Activated CD8-positive, alpha-beta memory T cell treated with anti-CD3 and anti-CD28 coated beads for 48 hours (primary cell): ENCODE data around the gene EML1.

Source experiments
- DNase-seq, 3 experiments: peaks; one replicate each; pipeline ENCODE4 v3.0.0-alpha.2; 2020; ENCODE audit warnings: low read depth in 2 of 3, low spot score in 2 of 3

EML1 gene

GRCh38 chr14:99803106-99803775 lies 10.0 kb downstream of the EML1 start:
- no peak for DNase-seq

- DNase-seq, result no peak
These were observed 10.6 kb downstream of the EML1 start for GRCh38 chr14:99803803-99804202.

GRCh38 chr14:99805757-99806439 lies 12.7 kb downstream of the EML1 start:
- no peak for DNase-seq

GRCh38 chr14:99806836-99807235 lies 13.6 kb downstream of the EML1 start:
- no peak for DNase-seq

GRCh38 chr14:99807413-99808153 lies 14.4 kb downstream of the EML1 start:
- no peak for DNase-seq

DNA sequence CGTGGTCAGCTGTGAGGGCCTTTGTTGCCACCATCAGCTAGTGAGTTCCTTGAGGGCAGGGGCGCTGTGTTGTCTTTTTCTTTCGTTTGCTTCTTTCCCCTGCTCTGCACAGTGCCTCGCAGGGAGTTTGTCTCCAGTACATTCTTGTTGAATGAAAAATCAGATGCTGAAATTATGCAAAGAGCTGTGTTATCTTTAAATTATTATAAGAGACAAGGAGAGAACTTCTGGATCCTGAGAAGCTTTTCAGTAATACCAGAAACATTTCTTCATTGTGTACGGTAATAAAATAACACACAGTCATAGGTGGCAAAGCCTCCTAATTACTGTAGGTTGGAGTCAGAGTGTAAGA lies 14.9 kb downstream of the EML1 start:
- DNase-seq, result no peak

GRCh38 chr14:99808515-99808914 lies 15.3 kb downstream of the EML1 start:
- DNase-seq, result no peak

DNA sequence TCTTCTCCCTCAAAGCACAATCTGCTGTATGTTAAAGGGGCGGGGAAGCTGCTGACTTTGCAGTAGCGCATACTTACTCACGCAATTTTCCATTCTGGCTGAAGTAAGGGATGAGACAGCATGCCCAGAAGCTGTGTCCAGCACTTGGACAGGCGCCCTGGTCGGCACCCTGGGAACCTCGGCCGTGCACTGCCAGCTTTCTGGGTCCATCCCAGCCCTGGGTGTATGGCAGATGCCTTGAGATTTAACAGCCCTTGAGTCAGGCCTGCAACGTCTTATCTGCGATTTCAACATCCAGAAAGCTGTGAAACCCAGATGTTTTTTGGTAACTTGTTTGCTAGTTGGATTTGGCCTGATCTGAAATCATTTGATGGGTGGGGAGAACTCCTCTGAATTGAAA lies 16.1 kb downstream of the EML1 start:
- DNase-seq, result no peak

DNA sequence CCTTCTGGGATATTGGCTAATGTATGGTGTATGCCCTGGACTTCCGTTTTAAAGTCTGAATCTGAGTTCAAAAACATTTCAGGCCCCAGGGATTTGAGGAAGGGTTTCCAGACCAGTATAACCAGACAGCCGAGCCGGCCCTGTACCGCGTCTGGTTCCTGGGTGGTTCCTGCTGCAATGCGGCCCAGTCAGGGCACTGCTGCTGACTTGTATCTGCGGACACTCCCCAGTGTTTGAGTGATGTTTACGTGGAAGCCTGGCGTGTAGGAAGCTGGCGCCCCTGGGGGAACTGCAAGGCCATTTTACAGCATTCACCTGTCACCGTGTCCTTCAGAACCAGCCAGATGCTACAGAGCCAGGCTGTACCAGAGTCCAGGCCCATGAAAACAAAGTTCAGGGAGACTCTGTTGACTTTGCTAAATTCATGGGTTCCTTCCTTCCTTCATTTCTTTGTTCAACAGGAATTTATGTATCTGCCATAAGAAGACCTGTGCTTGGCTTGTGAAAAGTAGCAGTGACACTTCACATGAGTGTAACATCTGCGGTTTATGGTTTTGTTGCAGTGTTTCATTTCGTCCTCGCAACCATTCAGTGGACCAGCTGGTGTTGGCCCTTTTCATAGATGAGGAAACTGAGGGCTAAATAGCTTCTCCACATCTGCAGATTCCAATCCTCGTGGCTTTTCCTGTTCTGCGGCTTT lies 16.8 kb downstream of the EML1 start:
- DNase-seq, result no peak

- no peak for DNase-seq
These were observed 17.3 kb downstream of the EML1 start for GRCh38 chr14:99810559-99810874.

GRCh38 chr14:99812096-99812750 lies 19.0 kb downstream of the EML1 start:
- no peak for DNase-seq

- no peak for DNase-seq
These were observed 19.7 kb downstream of the EML1 start for GRCh38 chr14:99812892-99813291.

- DNase-seq, result no peak
These were observed 22.5 kb downstream of the EML1 start for GRCh38 chr14:99815696-99816095.

DNA sequence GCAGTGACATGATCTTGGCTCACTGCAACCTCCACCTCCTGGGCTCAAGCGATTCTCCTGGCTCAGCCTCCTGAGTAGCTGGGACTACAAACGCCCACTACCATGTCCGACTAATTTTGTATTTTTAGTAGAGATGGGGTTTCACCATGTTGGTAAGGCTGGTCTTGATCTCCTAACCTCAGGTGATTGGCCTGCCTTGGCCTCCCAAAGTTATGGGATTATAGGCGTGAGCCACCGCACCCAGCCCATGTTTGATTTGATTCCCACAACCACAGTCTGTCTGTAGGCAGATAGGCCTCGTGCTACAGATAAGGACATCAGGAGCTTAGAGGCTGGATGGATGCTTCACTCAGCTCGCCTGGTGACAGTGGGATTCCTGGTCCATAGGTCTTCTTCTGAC lies 23.0 kb downstream of the EML1 start:
- DNase-seq, result no peak

DNA sequence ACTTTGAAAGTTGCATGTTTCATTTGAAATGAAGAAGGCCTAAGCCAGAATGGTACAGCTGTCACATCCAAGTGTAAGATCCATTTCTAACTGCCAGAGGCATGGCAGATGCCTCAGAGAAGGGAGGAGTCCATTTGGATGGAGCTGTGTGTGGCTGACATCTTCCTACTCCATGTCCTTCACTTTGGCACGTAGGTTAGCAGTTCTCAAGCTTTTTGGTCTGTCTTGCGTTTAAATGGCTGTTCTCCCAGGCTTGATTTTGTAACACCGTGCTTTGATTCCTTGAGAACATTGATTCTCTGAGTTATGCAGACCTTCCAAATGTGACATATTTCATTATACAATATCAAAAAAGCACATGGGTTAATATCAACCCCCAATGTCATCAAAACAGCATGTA lies 23.4 kb downstream of the EML1 start:
- DNase-seq, result no peak

DNA sequence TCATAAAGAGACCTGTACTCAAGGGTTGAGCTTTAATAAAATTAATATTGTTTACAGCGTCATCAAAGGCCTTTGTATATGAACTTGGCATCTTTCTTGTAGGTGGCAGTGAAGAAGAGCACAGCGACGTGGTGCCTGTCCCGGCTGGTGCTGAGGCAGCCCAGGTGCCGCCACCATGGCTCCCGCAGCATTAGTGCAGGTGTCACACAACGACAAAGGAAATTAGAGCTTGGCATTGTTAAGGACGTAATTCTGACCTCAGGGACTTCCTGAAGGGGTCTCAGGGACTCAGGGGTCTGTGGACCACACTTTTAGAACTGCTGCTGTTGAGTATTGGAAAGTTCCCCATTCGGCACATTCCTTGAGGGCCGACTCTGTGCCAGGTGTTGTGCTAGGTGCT lies 24.1 kb downstream of the EML1 start:
- no peak for DNase-seq

- no peak for DNase-seq
These were observed 25.4 kb downstream of the EML1 start for GRCh38 chr14:99818503-99819036.

GRCh38 chr14:99819514-99819913 lies 26.3 kb downstream of the EML1 start:
- no peak for DNase-seq

GRCh38 chr14:99820702-99821331 lies 27.6 kb downstream of the EML1 start:
- DNase-seq, result no peak
